ENCODE data around the gene BTBD3.

Gene BTBD3

GRCh38 chr20:11912659-11913415 is 4.9 kb upstream of the BTBD3 start:
- in situ Hi-C loops (cut with HindIII; ENCODE audit: low sequenced_read_pairs) = no loop called here

- in situ Hi-C loops (cut with HindIII; ENCODE audit: low sequenced_read_pairs) = no loop called here
Observed at GRCh38 chr20:11918391-11918845, 725 bp downstream of the BTBD3 start.

GRCh38 chr20:11918981-11919380 is 1.3 kb downstream of the BTBD3 start:
- in situ Hi-C loops (cut with HindIII; ENCODE audit: low sequenced_read_pairs) = no loop called here

GRCh38 chr20:11919581-11919980 is 1.9 kb downstream of the BTBD3 start:
- in situ Hi-C loops (cut with HindIII; ENCODE audit: low sequenced_read_pairs) = no loop called here

GRCh38 chr20:11920083-11920482 is 2.4 kb downstream of the BTBD3 start:
- in situ Hi-C loops (cut with HindIII; ENCODE audit: low sequenced_read_pairs) = no loop called here

GRCh38 chr20:11921321-11921720 is 3.6 kb downstream of the BTBD3 start:
- in situ Hi-C loops (cut with HindIII; ENCODE audit: low sequenced_read_pairs) = no loop called here

GRCh38 chr20:11922561-11922960 is 4.9 kb downstream of the BTBD3 start:
- in situ Hi-C loops (cut with HindIII; ENCODE audit: low sequenced_read_pairs) = no loop called here

GRCh38 chr20:11924923-11925322 is 7.2 kb downstream of the BTBD3 start:
- in situ Hi-C loops (cut with HindIII; ENCODE audit: low sequenced_read_pairs) = no loop called here

- in situ Hi-C loops (cut with HindIII; ENCODE audit: low sequenced_read_pairs) = no loop called here
Observed at GRCh38 chr20:11926292-11926998, 8.8 kb downstream of the BTBD3 start.

- in situ Hi-C loops (cut with HindIII; ENCODE audit: low sequenced_read_pairs) = no loop called here
Observed at GRCh38 chr20:11929947-11930346, 12.3 kb downstream of the BTBD3 start.

GRCh38 chr20:11935212-11936154 is 17.8 kb downstream of the BTBD3 start:
- in situ Hi-C loops (cut with HindIII; ENCODE audit: low sequenced_read_pairs) = no loop called here

GRCh38 chr20:11936157-11936556 is 18.5 kb downstream of the BTBD3 start:
- in situ Hi-C loops (cut with HindIII; ENCODE audit: low sequenced_read_pairs) = no loop called here

GRCh38 chr20:11937230-11937629 is 19.5 kb downstream of the BTBD3 start:
- in situ Hi-C loops (cut with HindIII; ENCODE audit: low sequenced_read_pairs) = no loop called here

GRCh38 chr20:11941593-11942246 is 24.0 kb downstream of the BTBD3 start:
- in situ Hi-C loops (cut with HindIII; ENCODE audit: low sequenced_read_pairs) = no loop called here

GRCh38 chr20:11943778-11944177 is 26.1 kb downstream of the BTBD3 start:
- in situ Hi-C loops (cut with HindIII; ENCODE audit: low sequenced_read_pairs) = no loop called here

GRCh38 chr20:11948806-11949205 is 31.1 kb downstream of the BTBD3 start:
- in situ Hi-C loops (cut with HindIII; ENCODE audit: low sequenced_read_pairs) = no loop called here

GRCh38 chr20:11949711-11950110 is 32.0 kb downstream of the BTBD3 start:
- in situ Hi-C loops (cut with HindIII; ENCODE audit: low sequenced_read_pairs) = no loop called here

- in situ Hi-C loops (cut with HindIII; ENCODE audit: low sequenced_read_pairs) = no loop called here
Observed at GRCh38 chr20:11951696-11952095, 34.0 kb downstream of the BTBD3 start.

GRCh38 chr20:11952639-11953038 is 34.9 kb downstream of the BTBD3 start:
- in situ Hi-C loops (cut with HindIII; ENCODE audit: low sequenced_read_pairs) = no loop called here

GRCh38 chr20:11957911-11958310 is 40.2 kb downstream of the BTBD3 start:
- in situ Hi-C loops (cut with HindIII; ENCODE audit: low sequenced_read_pairs) = no loop called here

GRCh38 chr20:11958855-11959254 is 41.2 kb downstream of the BTBD3 start:
- in situ Hi-C loops (cut with HindIII; ENCODE audit: low sequenced_read_pairs) = no loop called here
